Ovary (tissue), 3 donors: Measurements from ENCODE around the gene HLA-G.

Experiments
- CTCF ChIP-seq, 3 donors: fragments of 450-650 bp in 2 of 3; fragments of 200-600 bp in 1 of 3; IDR thresholded peaks; one replicate each; pipeline versions ENCODE4 v1.5.1 to v1.8.0; 2016 to 2022; ENCODE audit warnings: antibody characterized with exemption in 3 of 3, mild to moderate bottlenecking in 1 of 3
- EP300 ChIP-seq: sonication (generic); formaldehyde crosslinking; IDR thresholded peaks from one replicate; pipeline ENCODE4 v1.6.1; 2017; ENCODE audit warnings: antibody characterized with exemption
- POLR2A ChIP-seq: fragments of 450-650 bp; IDR thresholded peaks from one replicate; pipeline ENCODE4 v1.6.1; 2017; ENCODE audit warnings: antibody characterized with exemption, mild to moderate bottlenecking, moderate library complexity
- donor health status: DM: no; HTN: no; CAD: no.

DNA sequence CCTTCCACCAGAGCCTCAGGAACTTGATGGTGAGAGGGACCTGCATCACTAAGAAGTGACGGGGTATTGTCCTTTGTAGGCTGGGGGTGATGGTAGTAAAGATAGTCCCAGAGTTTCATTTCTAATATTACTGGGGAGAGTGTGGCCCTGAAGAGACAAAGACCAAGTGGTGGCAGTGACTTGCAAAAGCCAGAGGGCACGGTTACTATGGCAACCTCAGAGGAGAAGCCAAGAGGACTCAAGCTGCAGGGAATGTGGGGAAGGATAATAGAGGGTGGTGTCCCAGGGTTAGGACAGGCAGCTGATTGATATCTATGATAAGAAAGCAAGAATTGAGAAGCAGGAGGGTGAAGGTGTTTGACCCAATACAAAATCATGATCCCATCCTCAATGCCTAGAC, 42.5 kb downstream of the HLA-G start:
- TF ChIP-seq CTCF (IDR thresholded peaks at IDR 0.05) (no peak), EP300 (no peak), POLR2A (no peak)
